DOHH2 (cell line): ENCODE results near the gene ECHS1.

Experiments
- H3F3A ChIP-seq: fragments of 200-600 bp; sonication (generic), shearing (Covaris generic); 2 replicates; pipeline ENCODE4 v1.6.0; 2016; ENCODE audit warnings: antibody characterized with exemption, mild to moderate bottlenecking; ENCODE audit not compliant: control insufficient read depth, insufficient read depth
- H3K27ac ChIP-seq: fragments of 200-600 bp; sonication (generic); 2 replicates; pipeline ENCODE4 v1.5.1; 2014; ENCODE audit warnings: low read depth, mild to moderate bottlenecking, low read length, moderate library complexity
- H3K27me3 ChIP-seq: fragments of 200-600 bp; sonication (generic); 2 replicates; pipeline ENCODE4 v1.6.1; 2014; ENCODE audit warnings: mild to moderate bottlenecking, low read length, mixed read lengths; ENCODE audit not compliant: control insufficient read depth
- H3K36me3 ChIP-seq: fragments of 200-600 bp; sonication (generic); 2 replicates; pipeline ENCODE4 v1.6.1; 2014; ENCODE audit warnings: mild to moderate bottlenecking, low read length, moderate library complexity, mixed read lengths; ENCODE audit not compliant: control insufficient read depth
- H3K4me1 ChIP-seq: fragments of 200-600 bp; sonication (generic); 2 replicates; pipeline ENCODE4 v1.6.1; 2014; ENCODE audit warnings: mild to moderate bottlenecking, low read length, mixed read lengths; ENCODE audit not compliant: control insufficient read depth
- H3K4me2 ChIP-seq: fragments of 200-600 bp; sonication (generic); 2 replicates; pipeline ENCODE4 v1.6.0; 2014; ENCODE audit warnings: mild to moderate bottlenecking, low read length, moderate library complexity
- H3K4me3 ChIP-seq: fragments of 200-600 bp; sonication (generic); 2 replicates; pipeline ENCODE4 v1.5.1; 2014; ENCODE audit warnings: mild to moderate bottlenecking, low read length, mixed read lengths
- H3K79me2 ChIP-seq: fragments of 200-600 bp; sonication (generic); 2 replicates; pipeline ENCODE4 v1.6.1; 2014; ENCODE audit warnings: mild to moderate bottlenecking, low read length, mixed read lengths; ENCODE audit not compliant: control insufficient read depth
- H3K9me2 ChIP-seq: fragments of 200-600 bp; sonication (generic); replicated peaks from 2 replicates; pipeline ENCODE4 v1.6.1; 2014; ENCODE audit warnings: mild to moderate bottlenecking, low read length, mixed read lengths; ENCODE audit not compliant: control insufficient read depth
- H3K9me3 ChIP-seq: fragments of 200-600 bp; sonication (generic); 2 replicates; pipeline ENCODE4 v1.6.1; 2014; ENCODE audit warnings: antibody characterized with exemption, low read length, mixed read lengths; ENCODE audit not compliant: control insufficient read depth, insufficient read depth
- H4K20me1 ChIP-seq: fragments of 200-600 bp; sonication (generic); 2 replicates; pipeline ENCODE4 v1.6.0; 2014; ENCODE audit warnings: low read depth, mild to moderate bottlenecking, antibody characterized with exemption, low read length, moderate library complexity; ENCODE audit not compliant: control insufficient read depth, insufficient read depth
- EZH2phosphoT487 ChIP-seq: fragments of 200-600 bp; sonication (generic); IDR thresholded peaks from 2 replicates; pipeline ENCODE4 v1.6.1; 2017; ENCODE audit warnings: borderline replicate concordance, mild to moderate bottlenecking, antibody characterized with exemption, low read length, moderate library complexity, mixed read lengths
- TF ChIP-seq, protein P1 (sequence below): fragments of 200-600 bp; sonication (generic); IDR thresholded peaks from one replicate; pipeline ENCODE4 v1.5.1; 2014; ENCODE audit warnings: antibody characterized with exemption, mild to moderate bottlenecking, low read depth, low read length; ENCODE audit not compliant: poor library complexity, severe bottlenecking

The ECHS1 gene

GRCh38 chr10:133401500-133401899 lies 28.3 kb upstream of the ECHS1 start:
- no peaks in the 10 kb centered on the region for H3K9me2 ChIP-seq
- H3K27ac ChIP-seq: no peak overlapping the region
- H3K4me1 ChIP-seq: peaks cover 20% of the 10 kb centered on the region
- 0 out of 2 replicates have a peak, but pooled peaks cover 4% of the 10 kb centered on the region for H3F3A ChIP-seq
- H3K4me2 ChIP-seq: no peak overlapping the region
- H3K36me3 ChIP-seq: peaks cover 82% of the 10 kb centered on the region
- peaks cover 6% of the 10 kb centered on the region for H4K20me1 ChIP-seq
- peaks cover 70% of the 10 kb centered on the region for H3K79me2 ChIP-seq
- no peak for TF ChIP-seq EZH2phosphoT487
- TF ChIP-seq, protein P1, sequence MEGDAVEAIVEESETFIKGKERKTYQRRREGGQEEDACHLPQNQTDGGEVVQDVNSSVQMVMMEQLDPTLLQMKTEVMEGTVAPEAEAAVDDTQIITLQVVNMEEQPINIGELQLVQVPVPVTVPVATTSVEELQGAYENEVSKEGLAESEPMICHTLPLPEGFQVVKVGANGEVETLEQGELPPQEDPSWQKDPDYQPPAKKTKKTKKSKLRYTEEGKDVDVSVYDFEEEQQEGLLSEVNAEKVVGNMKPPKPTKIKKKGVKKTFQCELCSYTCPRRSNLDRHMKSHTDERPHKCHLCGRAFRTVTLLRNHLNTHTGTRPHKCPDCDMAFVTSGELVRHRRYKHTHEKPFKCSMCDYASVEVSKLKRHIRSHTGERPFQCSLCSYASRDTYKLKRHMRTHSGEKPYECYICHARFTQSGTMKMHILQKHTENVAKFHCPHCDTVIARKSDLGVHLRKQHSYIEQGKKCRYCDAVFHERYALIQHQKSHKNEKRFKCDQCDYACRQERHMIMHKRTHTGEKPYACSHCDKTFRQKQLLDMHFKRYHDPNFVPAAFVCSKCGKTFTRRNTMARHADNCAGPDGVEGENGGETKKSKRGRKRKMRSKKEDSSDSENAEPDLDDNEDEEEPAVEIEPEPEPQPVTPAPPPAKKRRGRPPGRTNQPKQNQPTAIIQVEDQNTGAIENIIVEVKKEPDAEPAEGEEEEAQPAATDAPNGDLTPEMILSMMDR: no peak
- H3K9me3 ChIP-seq: no peaks in the 10 kb centered on the region
- no peak overlapping the region for H3K4me3 ChIP-seq
- H3K27me3 ChIP-seq: no peaks in the 10 kb centered on the region

GRCh38 chr10:133400624-133401424 lies 27.7 kb upstream of the ECHS1 start:
- Histone ChIP-seq H3K79me2 (peaks cover 70% of the 10 kb centered on the region), H3K27me3 (no peaks in the 10 kb centered on the region), H4K20me1 (peaks cover 6% of the 10 kb centered on the region), H3K4me1 (peaks cover 16% of the 10 kb centered on the region), H3K9me3 (no peaks in the 10 kb centered on the region), H3K4me2 (no peak overlapping the region), H3K9me2 (no peaks in the 10 kb centered on the region), H3F3A (0 out of 2 replicates have a peak, but pooled peaks cover 4% of the 10 kb centered on the region), H3K27ac (no peak overlapping the region), H3K36me3 (peaks cover 84% of the 10 kb centered on the region), H3K4me3 (no peak overlapping the region)
- TF ChIP-seq, protein P1: no peak
- no peak for TF ChIP-seq EZH2phosphoT487

GRCh38 chr10:133399123-133399601 lies 26.0 kb upstream of the ECHS1 start:
- H3K4me2 ChIP-seq: no peak overlapping the region
- H3K9me3 ChIP-seq: no peaks in the 10 kb centered on the region
- TF ChIP-seq EZH2phosphoT487: no peak
- TF ChIP-seq, protein P1: no peak
- H4K20me1 ChIP-seq: peaks cover 5% of the 10 kb centered on the region; the same call in 1 of the 2 replicates
- H3K27me3 ChIP-seq: no peaks in the 10 kb centered on the region
- no peaks in the 10 kb centered on the region for H3F3A ChIP-seq
- H3K27ac ChIP-seq: no peak overlapping the region
- peaks cover 79% of the 10 kb centered on the region for H3K36me3 ChIP-seq
- H3K79me2 ChIP-seq: peaks cover 71% of the 10 kb centered on the region
- no peaks in the 10 kb centered on the region for H3K9me2 ChIP-seq
- H3K4me1 ChIP-seq: peaks cover 10% of the 10 kb centered on the region
- no peak overlapping the region for H3K4me3 ChIP-seq
